Prostate gland (tissue), 2 donors: ENCODE measurements around the gene PLK5. TPM values are rescaled to one million over a fixed set of nuclear protein-coding genes. Genes with fewer than 3 reads are reported as not detected.

Experiments used
- DNase-seq: peaks from one replicate; pipeline ENCODE4 v3.0.0-alpha.2; 2019; ENCODE audit warnings: low spot score
- H3K27ac ChIP-seq, 2 donors: fragments of 200-600 bp; sonication (generic); 2 replicates each; pipeline ENCODE4 v1.5.1; 2017 to 2019
- H3K27me3 ChIP-seq: fragments of 200-600 bp; sonication (generic); replicated peaks from 2 replicates; pipeline ENCODE4 v1.5.1; 2019; ENCODE audit not compliant: insufficient read depth
- H3K36me3 ChIP-seq, 2 donors: fragments of 200-600 bp; sonication (generic); 1 replicate in 1 of 2; 2 replicates in 1 of 2; pipeline versions ENCODE4 v1.5.1 to v1.8.1; 2017 to 2019
- H3K4me1 ChIP-seq: fragments of 200-600 bp; sonication (generic); replicated peaks from 2 replicates; pipeline ENCODE4 v1.5.1; 2019
- H3K4me3 ChIP-seq, 2 donors: fragments of 200-600 bp; sonication (generic); 2 replicates each; pipeline ENCODE4 v1.5.1; 2017 to 2019
- H3K9me3 ChIP-seq: fragments of 200-600 bp; sonication (generic); 2 replicates; pipeline ENCODE4 v1.5.1; 2017
- CTCF ChIP-seq, 4 experiments: fragments of 200-600 bp in 2 of 4; fragments of 450-650 bp in 2 of 4; sonication (generic) in 2 of 4; IDR thresholded peaks; 1 replicate in 3 of 4; 2 replicates in 1 of 4; pipeline ENCODE4 v1.5.1; 2016 to 2019; ENCODE audit warnings: antibody characterized with exemption in 4 of 4, mild to moderate bottlenecking in 2 of 4, moderate library complexity in 2 of 4
- POLR2A ChIP-seq: fragments of 450-650 bp; IDR thresholded peaks from one replicate; pipeline ENCODE4 v1.6.1; 2016; ENCODE audit warnings: antibody characterized with exemption, mild to moderate bottlenecking
- POLR2AphosphoS5 ChIP-seq: sonication (generic); formaldehyde crosslinking; IDR thresholded peaks from one replicate; pipeline ENCODE4 v1.6.1; 2017; ENCODE audit warnings: antibody characterized with exemption
- WGBS: methylation state at CpG from one replicate; pipeline ENCODE4 v1.1.5; 2018; 5-methylcytosine and 5-hydroxymethylcytosine counted together
- intact Hi-C: fragments of 100-400 bp; cut with DNase I; formaldehyde crosslinking; loops from one replicate; pipeline ENCODE4 v1.14.2; 2022
- total RNA-seq, 2 donors: library from RNA; depleted of rRNA; stranded (reverse); fragments of >200 nt; gene quantifications; one replicate each; pipeline ENCODE4 v1.1.0, GENCODE V29; 2016

PLK5 gene
- total RNA-seq, 2 donors from 2014 or later = 28.8 TPM; not detected in 1

- H3K4me1 ChIP-seq = no peaks in the 10 kb centered on the region
- intact Hi-C loops = no loop called here
- no peak for TF ChIP-seq POLR2A
- H3K27me3 ChIP-seq = no peaks in the 10 kb centered on the region
- no peak overlapping the region for H3K27ac ChIP-seq
- DNase-seq = no peak
- no peak overlapping the region for H3K4me3 ChIP-seq
- no peaks in the 10 kb centered on the region for H3K9me3 ChIP-seq
- 81% methylated on average over 24 of the region's 24 CpGs for WGBS
- no peaks in the 10 kb centered on the region for H3K36me3 ChIP-seq
These were observed 31.1 kb downstream of the PLK5 start for GRCh38 chr19:1554968-1555367.

- WGBS = 93% methylated on average over 98 of the region's 121 CpGs
- intact Hi-C loops = no loop called here
- no peaks in the 10 kb centered on the region for H3K9me3 ChIP-seq
These were observed 31.9 kb downstream of the PLK5 start for GRCh38 chr19:1555487-1556389.

GRCh38 chr19:1556390-1557070, 32.7 kb downstream of the PLK5 start:
- Histone ChIP-seq H3K9me3 (no peaks in the 10 kb centered on the region), H3K36me3 (no peaks in the 10 kb centered on the region), H3K27ac (no peak overlapping the region), H3K4me3 (no peak overlapping the region), H3K4me1 (no peaks in the 10 kb centered on the region), H3K27me3 (no peaks in the 10 kb centered on the region)
- intact Hi-C loops = no loop called here
- TF ChIP-seq CTCF (IDR thresholded peaks at IDR 0.05) = no peak
- TF ChIP-seq POLR2A = no peak
- no peak for TF ChIP-seq POLR2AphosphoS5
- no peak for DNase-seq
- 93% methylated on average over 66 of the region's 66 CpGs for WGBS

More at GRCh38 chr19:1555487-1556389, 31.9 kb downstream of the PLK5 start:
- no peak for TF ChIP-seq CTCF (IDR thresholded peaks at IDR 0.05)
- TF ChIP-seq POLR2A = no peak
- TF ChIP-seq POLR2AphosphoS5 = no peak
- DNase-seq = no peak
- Histone ChIP-seq H3K36me3 (no peaks in the 10 kb centered on the region), H3K4me1 (no peaks in the 10 kb centered on the region), H3K4me3 (no peak overlapping the region), H3K27me3 (no peaks in the 10 kb centered on the region), H3K27ac (no peak overlapping the region)

GRCh38 chr19:1558552-1558951, 34.7 kb downstream of the PLK5 start:
- no peak for TF ChIP-seq POLR2AphosphoS5
- no peak for TF ChIP-seq CTCF (IDR thresholded peaks at IDR 0.05)
- no peak for TF ChIP-seq POLR2A
- Histone ChIP-seq H3K9me3 (no peaks in the 10 kb centered on the region), H3K27me3 (no peaks in the 10 kb centered on the region), H3K4me3 (no peak overlapping the region), H3K27ac (no peak overlapping the region), H3K36me3 (no peaks in the 10 kb centered on the region), H3K4me1 (no peaks in the 10 kb centered on the region)
- intact Hi-C loops = no loop called here
- DNase-seq = no peak
- 83% methylated on average over 12 of the region's 12 CpGs for WGBS

GRCh38 chr19:1560286-1560882, 36.5 kb downstream of the PLK5 start:
- H3K9me3 ChIP-seq = no peaks in the 10 kb centered on the region
- no peak for DNase-seq
- H3K27ac ChIP-seq = no peak overlapping the region
- no peaks in the 10 kb centered on the region for H3K36me3 ChIP-seq
- H3K4me1 ChIP-seq = no peaks in the 10 kb centered on the region
- no peak for TF ChIP-seq POLR2A
- TF ChIP-seq CTCF (IDR thresholded peaks at IDR 0.05) = no peak
- no peak for TF ChIP-seq POLR2AphosphoS5
- H3K4me3 ChIP-seq = no peak overlapping the region
- WGBS = 59% methylated on average over 25 of the region's 25 CpGs
- no peaks in the 10 kb centered on the region for H3K27me3 ChIP-seq
- intact Hi-C loops = no loop called here
